Stimulated activated CD8-positive, alpha-beta memory T cell treated with anti-CD3 and anti-CD28 coated beads, Interleukin-12 subunit alpha, Interleukin-12 subunit beta, amount 100 ng/mL, for 24 hours (primary cell): Measurements from ENCODE around the gene CELF2.

ENCODE experiments used
- DNase-seq: peaks from one replicate; pipeline ENCODE4 v3.0.0-alpha.2; 2020; ENCODE audit errors: extremely low read depth

CELF2 gene

DNA sequence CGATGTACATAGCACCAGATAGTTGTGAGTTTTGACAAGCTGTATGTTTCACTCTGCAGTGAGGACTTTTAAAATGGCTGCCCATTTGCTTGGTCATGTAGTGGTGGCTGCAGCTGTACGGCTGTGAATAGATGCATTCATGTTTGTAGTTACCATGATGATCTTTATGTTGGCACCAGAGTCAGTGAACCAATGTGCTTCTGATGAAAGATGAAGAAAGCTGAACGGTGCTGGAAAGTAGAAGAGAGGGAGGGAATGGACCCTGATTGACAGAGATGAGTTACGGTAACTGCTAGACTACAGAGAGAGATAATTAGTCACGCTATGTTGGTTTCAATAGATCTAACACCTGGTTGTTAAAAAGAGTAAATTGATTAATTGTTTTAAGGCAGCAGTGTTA is 256.8 kb downstream of the CELF2 start:
- no peak for DNase-seq

DNA sequence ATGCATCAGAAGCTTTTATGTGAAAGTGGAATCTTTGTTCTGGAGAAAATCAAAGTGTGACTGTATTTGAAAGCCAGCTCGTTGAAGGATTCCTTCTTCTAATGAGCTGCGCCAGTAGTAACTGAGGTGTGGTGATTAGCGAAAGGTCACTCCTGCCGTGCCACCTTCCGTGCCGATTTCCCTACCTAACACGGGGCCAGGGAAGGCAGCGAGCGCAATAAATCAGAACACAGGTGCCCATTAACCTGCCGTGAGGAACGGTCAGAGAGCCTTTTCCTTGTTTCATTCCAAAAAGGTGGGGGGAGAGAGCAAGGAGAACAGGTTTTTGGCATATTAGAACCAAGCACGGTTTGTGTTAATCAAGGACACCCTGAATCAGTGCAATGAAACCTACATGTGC is 258.0 kb downstream of the CELF2 start:
- no peak for DNase-seq

DNA sequence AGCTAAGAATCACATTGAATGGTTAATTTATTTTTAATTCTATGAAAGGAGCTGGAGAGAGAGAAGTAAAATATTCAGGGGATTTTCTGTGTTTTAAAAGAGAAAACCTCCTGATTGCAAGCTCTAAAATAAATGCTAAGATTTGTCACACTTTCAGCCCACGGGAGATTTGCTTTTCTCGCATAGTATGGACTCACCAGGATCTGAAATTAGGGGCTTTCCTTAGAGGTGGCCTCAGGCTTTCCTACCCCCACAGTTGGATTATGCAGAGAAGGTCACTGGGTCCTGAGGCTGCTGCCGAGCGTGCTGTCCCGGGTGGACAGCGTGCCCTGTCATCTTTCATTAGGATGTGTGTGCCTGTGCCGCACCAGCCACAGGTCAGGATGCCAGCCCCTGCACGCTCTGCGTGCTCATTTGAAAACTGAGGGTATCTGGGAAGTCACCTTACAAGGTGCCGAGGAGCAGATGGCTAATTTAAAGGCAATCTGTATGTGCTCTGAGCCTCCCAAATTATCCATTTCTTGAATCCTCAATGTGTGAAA is 258.8 kb downstream of the CELF2 start:
- no peak for DNase-seq

DNA sequence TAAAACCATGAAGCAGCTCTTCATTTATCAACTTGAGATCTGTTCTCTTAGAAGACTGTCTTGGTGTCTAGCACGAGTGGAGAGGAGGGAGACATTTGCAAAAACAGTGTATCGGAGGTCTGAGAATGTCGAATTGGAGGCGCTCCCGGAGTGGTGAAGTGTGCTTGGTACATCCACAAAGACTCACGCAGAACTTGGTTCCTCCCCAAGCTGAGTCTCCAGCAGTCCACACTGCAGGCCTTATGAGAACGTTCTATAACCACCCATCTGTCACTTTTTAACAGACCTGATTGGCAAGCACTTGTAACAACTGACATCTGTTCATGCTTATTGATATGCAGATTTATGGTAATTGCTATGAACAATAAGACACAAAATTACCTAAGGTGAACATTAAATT is 261.6 kb downstream of the CELF2 start:
- DNase-seq: no peak

DNA sequence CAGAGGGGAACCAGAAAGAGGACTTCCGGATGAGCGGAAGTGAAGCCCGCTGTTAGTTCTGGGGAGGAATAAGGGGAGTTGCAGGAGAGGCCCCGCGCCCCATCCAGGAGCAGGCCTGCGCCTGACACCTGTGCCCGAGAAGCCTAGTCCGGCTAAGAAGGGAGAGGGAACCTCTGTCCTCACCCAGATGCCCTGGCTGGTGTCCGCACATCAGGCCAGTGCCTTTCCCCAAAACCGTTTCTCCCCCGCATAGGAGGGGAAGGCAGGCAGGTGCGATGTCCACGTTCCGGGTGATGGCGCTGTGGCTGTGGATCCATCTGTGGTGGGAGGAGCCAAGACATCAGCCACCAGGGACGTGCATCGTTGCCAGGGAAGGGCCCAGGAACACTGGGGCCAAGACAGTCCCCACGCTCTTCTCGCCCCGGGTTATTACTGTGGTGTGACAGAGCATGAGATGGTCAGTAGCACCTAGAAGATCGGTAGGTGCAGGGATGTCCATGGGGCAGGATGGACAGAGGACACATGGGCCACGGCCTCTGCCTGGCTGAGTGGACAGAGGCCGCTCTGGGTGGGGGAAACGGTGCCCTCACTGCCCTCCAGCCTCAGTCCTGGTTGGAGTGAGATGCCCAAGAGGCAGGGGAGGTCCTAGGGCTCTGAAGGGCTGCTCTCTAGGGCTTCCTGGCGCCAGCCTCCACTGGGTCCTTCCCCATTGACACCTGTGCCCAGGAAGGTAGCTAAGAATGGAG is 262.7 kb downstream of the CELF2 start:
- no peak for DNase-seq

DNA sequence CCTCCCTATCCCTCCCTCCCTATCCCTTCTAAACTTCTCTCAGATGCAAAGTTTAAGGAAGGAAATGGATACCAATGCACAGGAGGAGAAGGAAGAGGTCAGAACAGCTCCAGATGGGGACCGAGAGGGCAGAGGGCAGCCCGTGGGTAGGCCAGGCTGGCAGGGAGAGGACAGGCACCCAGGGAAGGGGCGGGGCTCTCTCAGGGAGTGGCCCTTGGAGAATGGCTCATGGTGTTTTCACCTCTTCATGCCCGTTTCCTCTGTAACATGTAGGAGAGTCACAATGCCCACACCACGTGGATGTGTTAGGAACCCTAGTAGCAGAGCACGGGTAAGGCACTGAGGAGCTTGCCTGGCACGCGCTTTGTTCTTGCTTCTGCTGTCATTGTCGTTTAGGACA is 264.5 kb downstream of the CELF2 start:
- DNase-seq: no peak

DNA sequence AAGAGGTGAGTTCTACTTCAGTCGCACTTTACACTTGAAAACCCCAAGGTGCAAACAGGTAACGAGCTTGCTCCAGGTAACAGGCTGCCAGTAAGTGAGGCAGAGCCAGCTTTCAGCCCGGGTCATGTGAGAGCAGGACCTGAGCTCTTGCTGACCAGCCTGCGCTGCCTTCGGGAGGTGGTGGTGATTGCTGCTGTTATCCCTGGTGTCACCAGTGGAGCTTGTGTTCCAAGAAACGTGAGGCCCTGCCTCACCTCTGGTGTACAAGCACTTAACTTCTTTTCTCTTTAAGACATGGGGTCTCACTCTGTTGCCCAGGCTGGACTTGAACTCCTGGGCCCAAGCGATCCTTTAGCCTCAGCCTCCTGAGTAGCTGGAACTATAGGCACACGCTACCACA is 265.0 kb downstream of the CELF2 start:
- DNase-seq: no peak

DNA sequence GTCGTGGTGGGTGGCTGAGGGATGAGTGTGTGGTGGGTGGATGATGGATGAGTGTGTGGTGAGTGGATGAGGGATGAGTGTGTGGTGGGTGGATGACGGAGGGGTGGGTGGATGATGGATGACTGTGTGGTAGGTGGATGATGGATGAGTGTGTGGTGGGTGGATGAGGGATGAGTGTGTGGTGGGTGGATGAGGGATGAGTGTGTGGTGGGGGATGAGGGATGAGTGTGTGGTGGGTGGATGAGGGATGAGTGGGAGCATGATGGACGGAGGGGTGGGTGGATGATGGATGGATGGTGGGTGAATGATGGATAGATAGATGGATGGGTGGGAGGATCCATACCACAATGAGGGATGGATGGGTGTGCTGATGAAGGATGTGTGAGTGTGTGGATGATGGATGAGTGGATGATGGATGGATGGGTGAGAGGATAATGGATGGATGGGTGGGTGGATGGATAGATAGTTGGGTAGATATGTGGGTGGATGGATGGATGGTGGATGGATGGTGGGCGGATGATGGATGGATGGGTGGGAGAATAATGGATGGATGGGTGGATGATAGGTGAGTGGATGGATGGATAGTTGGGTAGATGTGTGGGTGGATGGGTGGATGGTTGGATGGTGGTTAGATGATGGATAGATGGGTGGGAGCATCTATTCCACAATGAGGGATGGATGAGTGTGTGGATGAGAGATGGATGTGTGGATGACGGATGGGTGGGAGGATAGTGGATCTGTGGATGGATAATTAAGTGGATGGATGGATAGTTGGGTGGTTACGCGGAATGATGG is 266.8 kb downstream of the CELF2 start:
- DNase-seq: no peak

DNA sequence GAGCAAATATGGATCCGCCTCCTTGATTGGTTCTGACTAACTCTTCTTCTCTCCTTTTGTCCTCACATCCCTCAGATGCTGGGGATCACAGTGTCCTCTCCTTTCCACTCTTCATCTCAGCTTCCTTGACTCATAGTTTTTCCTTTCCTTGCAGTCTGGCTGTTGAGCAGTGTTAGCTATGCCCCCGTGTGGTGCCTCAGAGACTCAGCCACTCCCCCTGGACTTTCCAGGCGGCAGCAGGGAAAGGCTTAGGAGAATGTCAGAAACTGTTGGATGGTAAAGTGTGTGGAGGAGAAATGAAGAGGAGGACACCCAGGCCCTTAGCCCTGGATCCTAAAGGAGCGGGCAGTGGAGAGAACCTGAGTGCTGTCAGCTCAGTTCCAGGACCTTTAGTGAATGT is 267.5 kb downstream of the CELF2 start:
- DNase-seq: no peak

DNA sequence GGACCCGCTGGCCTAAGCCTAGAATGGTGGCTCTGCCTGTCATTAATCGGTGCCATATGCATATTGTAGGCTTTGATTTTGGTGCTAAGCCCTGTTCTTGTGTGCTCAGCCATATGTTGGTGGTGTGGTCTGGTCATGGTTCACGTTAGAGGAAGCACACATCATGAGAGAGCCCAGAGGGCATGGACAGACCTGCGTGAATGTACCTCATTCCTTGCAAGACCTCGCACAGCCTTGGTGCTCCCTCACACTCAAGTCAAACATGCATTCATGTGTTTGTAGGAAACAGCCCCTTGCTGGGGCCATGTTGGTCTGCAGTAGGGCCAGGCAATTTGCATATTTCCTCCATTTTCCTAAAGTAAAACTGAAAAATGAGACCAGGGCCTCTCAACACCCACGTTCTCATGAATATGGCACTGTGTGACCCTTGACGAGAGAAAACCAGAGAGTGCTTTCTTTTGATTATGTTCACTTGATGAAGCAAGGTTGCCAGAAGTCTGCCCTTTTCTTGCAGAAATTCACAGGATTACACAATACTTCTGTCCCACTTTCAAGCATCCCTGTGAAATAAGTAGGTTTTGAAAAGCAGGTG is 268.7 kb downstream of the CELF2 start:
- DNase-seq: no peak

DNA sequence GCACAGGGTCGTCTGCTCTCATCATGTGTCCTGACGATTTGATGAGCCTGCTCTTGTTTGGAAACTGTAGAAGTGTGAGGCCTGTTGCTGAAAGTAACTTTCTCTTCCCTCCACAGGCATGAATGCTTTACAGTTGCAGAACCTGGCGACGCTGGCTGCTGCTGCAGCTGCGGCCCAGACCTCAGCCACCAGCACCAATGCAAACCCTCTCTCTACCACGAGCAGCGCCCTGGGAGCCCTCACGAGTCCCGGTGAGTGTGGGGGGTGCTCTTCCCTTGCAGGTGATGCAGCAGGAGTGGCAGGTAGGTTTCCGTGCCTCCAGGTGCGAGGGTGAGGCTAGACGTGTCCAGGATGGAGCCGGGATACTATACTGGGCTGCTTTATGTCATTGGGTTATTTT is 270.6 kb downstream of the CELF2 start:
- no peak for DNase-seq

DNA sequence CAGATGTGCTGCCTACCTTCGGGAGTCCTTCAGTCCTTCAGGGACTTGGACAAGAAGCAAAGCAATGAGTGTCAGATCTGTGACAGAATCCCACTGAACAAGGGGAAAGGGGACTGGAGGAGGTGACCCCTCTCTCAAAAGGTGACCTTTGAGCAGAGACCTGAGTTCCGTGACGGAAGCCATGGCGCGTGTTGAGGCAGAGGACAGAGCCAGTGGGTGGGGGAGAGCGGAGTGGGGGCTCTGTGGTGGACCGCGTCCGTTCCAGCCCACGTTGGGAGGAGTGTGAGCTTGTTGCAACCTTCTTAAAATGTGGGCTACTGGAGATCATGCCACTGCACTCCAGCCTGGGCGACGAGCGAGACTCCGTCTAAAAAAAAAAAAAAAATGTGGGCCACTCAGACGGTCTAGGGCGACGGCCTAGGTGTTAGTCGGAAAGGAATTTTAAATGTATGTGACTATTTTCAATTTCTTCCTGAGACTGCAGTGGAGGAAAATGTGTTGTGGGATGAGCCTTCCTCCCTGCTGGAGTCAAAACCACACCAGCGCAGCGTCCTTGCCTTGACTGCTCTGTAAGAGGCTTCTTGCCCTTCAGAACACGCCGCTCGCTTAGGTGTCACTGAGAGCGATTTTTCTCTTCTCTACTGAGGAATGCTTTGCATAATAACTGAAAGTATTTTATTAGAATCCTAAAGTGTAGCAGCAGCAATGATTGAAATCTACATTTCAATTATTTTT is 272.7 kb downstream of the CELF2 start:
- no peak for DNase-seq

DNA sequence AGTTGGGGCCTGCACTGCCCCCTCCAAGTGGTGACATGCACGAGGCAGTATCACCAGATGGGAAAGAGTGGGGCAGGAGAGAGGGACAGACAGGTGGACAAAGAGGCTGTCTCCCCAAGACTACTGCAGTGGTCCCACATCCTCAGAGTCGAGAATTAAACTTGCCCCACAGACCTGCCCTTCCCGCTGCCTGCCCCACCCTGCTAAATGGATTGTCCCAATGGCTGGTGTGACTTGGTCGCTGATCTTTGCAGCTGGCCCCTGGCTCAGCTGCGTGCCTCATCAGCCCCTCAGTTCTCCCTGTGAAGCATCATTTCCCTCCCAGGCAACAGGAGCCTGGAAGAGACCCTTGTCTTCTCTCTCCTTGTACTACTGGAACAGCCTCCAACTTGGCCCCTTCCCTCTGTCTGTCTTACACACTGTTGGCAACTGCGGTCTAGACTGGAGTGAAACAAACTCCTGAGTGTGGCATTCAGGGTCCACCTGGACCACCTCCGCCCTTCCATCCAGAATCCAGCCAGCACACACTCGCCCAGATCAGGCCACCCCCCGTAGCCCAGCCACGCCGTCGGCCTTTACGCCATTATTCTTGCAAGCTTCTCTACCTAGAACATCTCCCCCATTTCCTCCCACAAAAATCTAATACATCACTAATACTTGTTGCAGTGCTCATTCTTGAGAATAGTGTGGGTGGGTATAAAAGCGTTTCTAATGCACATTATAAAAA is 275.1 kb downstream of the CELF2 start:
- DNase-seq: no peak

DNA sequence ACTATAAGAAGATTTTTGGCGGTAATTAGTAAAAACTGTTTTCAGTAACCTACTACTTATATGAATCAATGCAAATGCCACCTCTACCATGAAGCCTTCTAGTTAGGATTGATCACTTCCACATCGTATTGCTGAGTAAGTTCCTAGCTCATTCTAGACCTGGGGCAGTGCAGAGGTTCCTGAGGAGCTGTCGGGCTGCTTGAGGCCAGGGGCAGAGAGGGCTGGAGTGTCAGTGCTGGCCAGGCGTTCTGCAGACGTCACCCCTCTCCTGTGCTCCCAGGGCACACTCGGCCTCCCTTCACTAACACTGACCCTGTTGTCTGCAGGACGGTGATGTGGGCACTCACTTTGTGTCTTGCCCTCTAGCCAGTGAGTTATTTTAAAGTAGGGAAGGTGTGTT is 275.7 kb downstream of the CELF2 start:
- no peak for DNase-seq

DNA sequence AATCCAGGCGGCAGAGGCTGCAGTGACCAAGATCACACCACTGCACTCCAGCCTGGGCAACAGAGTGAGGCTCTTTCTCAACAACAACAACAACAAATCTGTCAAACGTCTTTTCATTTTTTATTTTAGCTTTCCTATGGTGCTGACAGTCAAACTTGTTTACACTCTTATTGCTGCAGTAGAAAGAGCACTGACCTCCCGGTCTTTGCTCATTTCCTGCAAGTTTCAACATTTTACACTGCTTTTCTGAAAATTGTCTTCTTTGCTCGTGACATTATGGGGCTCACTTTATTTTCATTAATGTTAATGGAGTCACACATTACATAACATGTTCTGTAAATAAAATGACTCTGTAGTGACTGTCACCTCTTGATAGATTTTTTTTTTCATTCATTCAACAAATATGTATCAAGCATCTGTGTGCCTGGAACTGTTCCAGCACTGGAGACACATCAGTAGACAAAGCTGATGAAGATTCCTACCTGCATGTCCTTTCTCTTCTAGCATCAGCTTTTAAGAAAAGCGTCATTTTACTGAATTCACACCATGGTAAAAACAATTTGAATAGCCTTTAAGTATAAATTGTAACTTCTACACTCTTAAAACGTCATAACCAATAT is 277.3 kb downstream of the CELF2 start:
- no peak for DNase-seq

DNA sequence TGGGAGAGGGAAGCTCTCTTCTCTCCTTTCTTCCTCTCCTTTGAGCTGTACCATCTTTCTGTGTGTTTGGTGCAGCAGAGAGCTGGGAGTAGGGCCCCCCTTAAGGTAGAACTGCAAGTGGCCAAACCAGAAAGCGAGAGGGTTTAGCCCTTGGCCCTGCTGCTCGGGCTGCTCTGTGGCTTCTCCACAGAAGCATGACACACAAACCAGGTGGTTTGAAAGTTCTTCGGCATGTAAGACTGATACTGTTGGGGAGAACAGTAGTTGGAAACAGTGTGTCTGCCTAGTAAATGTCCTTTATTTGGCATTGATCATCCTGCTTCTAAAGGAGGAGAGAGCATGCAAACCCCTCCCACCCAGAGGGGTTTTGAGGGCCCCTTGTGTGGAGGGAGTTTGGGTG is 277.8 kb downstream of the CELF2 start:
- no peak for DNase-seq

DNA sequence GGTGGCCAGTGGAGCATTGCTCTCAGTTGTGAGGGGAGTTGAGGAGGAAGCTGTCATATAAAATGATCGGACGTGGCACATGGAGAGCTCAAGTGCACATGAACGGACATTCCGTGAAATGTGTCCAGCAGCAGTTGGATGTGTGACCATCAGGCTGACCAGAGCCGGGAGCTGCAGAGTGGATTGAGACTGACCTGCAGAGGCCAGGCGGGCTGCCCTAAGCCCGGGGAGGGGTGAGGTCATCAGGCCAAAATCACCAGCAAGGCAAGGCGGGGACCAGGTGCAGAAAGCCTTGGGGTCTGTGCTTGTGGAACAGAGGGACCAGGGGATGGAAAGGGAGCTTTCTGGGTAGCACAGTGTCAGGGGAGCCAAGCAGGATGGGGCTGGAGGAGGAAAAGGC is 279.5 kb downstream of the CELF2 start:
- no peak for DNase-seq

DNA sequence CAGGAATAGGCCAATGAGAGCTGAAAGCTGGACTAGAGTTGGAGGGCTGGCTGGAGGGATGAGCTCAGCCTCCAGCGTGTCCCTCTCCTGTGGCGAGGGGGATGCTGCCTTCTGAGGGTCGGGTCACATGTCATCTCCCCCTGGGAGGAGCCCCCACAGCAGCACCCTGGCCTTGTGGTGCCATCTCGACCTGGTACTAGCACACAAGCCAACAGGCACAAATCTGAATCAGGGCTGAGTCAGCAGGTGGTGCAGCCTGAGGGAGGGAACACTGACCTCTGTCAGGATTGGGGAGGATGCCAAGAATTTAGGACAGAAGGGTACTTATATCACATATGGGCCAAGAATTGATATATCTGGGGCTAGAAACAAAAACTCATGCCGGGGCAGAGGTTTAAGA is 280.4 kb downstream of the CELF2 start:
- DNase-seq: no peak

DNA sequence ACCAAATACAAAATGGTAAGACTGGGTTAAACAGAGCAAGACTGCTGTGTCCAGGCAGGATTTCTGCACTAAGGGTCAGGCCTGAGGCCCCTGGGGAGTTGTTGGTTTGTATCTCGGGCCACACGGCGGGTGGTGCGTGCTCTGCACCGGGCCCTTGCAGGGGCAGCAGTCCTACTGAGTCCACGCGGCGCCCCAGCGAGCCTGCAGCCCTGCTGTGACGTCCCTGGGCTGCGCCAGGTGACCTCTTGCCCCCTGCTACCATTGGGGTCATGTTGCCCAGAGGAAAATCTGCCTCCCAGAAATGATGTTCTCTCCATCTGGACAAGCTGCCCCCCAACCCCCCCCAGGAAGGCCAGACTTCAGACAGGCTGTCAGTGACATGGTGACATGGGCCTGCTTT is 281.5 kb downstream of the CELF2 start:
- DNase-seq: no peak

DNA sequence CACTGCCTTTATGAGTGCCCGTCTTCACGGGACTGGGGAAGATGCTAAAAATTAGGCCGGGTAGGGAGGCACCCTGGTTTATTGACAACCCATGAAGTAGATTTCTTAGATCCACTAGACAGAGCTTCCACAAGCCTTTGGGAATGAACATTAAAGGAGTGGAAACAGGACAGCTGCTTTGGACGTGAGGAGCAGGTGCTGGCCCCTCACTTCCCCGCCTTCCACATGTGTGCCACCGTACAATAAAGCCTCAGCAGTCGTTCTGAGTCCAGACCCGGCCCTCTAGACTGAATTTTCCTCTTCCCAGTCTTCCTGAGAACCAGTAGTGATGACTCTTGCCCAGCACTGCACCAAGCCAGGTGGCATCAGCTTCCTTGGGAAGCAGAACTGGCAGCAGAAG is 282.4 kb downstream of the CELF2 start:
- no peak for DNase-seq

DNA sequence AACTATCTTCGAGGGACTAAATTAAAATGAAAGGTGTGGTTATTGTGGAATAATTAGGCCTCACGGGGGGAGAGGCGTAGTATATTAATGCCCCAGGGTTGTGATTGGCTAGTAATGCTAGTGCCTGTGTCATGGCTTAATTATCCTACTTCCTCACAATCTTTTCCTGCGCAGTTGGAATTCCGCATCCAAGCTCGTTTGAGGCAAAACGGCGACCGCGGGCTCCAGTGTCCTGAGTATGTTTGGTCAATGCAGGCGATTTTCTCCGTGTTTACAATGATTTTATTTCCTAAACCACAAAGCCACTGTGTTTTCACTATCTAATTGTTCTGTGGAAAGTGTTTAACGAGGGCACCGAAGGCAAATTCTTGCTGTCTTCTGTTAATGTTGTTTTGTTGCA is 282.9 kb downstream of the CELF2 start:
- DNase-seq: no peak
